Karpas-422 (cell line): ENCODE data around the gene OPRM1. TPM values are rescaled to one million over a fixed set of nuclear protein-coding genes. Genes with fewer than 3 reads are reported as not detected.
"Not testable (repeated sequence)": the region's sequence is repeated elsewhere in the genome, so short reads cannot be mapped to it uniquely, and the experiment has no call there.

Experiments used
- DNase-seq: peaks from one replicate; pipeline ENCODE4 v3.0.0-alpha.2; 2015
- H2AFZ ChIP-seq: fragments of 200-600 bp; sonication (generic); 2 replicates; pipeline ENCODE4 v1.6.1; 2014; ENCODE audit warnings: antibody characterized with exemption, low read length, mixed read lengths
- H3K27ac ChIP-seq: fragments of 200-600 bp; sonication (generic); 2 replicates; pipeline ENCODE4 v1.5.1; 2014; ENCODE audit warnings: mild to moderate bottlenecking, low read length, moderate library complexity
- H3K27me3 ChIP-seq: fragments of 200-600 bp; sonication (generic); 2 replicates; pipeline ENCODE4 v1.6.1; 2014; ENCODE audit warnings: low read length, mixed read lengths
- H3K36me3 ChIP-seq: fragments of 200-600 bp; sonication (generic); 2 replicates; pipeline ENCODE4 v1.6.1; 2014; ENCODE audit warnings: low read length, mixed read lengths; ENCODE audit not compliant: insufficient read depth
- H3K4me1 ChIP-seq: fragments of 200-600 bp; sonication (generic); 2 replicates; pipeline ENCODE4 v1.6.1; 2014; ENCODE audit warnings: mild to moderate bottlenecking, low read length, mixed read lengths
- H3K4me2 ChIP-seq: fragments of 200-600 bp; sonication (generic); 2 replicates; pipeline ENCODE4 v1.6.1; 2014; ENCODE audit warnings: low read length, low read depth, mild to moderate bottlenecking; ENCODE audit not compliant: poor library complexity, severe bottlenecking
- H3K4me3 ChIP-seq: fragments of 200-600 bp; sonication (generic); 2 replicates; pipeline ENCODE4 v1.5.1; 2014; ENCODE audit warnings: mild to moderate bottlenecking, antibody characterized with exemption, low read length, mixed read lengths
- H3K79me2 ChIP-seq: fragments of 200-600 bp; sonication (generic); 2 replicates; pipeline ENCODE4 v1.6.1; 2014; ENCODE audit warnings: mild to moderate bottlenecking, low read length, mixed read lengths
- H3K9ac ChIP-seq: fragments of 200-600 bp; sonication (generic); 2 replicates; pipeline ENCODE4 v1.6.0; 2014; ENCODE audit warnings: low read length
- H3K9me2 ChIP-seq: fragments of 200-600 bp; sonication (generic), shearing (Covaris generic); replicated peaks from 2 replicates; pipeline ENCODE4 v1.6.0; 2014; ENCODE audit warnings: mild to moderate bottlenecking, low read length, moderate library complexity; ENCODE audit not compliant: insufficient read depth
- H3K9me3 ChIP-seq: fragments of 300-700, 200-600 bp; sonication (generic); 2 replicates; pipeline ENCODE4 v1.6.1; 2014; ENCODE audit warnings: low read length, mixed read lengths
- H4K20me1 ChIP-seq: fragments of 200-600 bp; sonication (generic); 2 replicates; pipeline ENCODE4 v1.6.1; 2014; ENCODE audit warnings: mild to moderate bottlenecking, antibody characterized with exemption, low read length, low read depth; ENCODE audit not compliant: insufficient read depth
- total RNA-seq: library from RNA; depleted of rRNA; stranded (reverse); fragments of >200 nt; shearing (Covaris generic); gene quantifications from 2 replicates; pipeline ENCODE4 v1.2.3, GENCODE V29; 2014; ENCODE audit warnings: low replicate concordance

Gene OPRM1
- total RNA-seq, 1 experiment from 2014 or later: not detected

GRCh38 chr6:154060076-154060475, 21.0 kb downstream of the OPRM1 start:
- Histone ChIP-seq H3K27me3 (no peaks in the 10 kb centered on the region), H3K4me1 (no peaks in the 10 kb centered on the region), H3K79me2 (no peaks in the 10 kb centered on the region), H3K9ac (no peak overlapping the region), H2AFZ (no peak overlapping the region), H3K4me2 (no peak overlapping the region), H3K36me3 (no peaks in the 10 kb centered on the region), H4K20me1 (no peaks in the 10 kb centered on the region), H3K9me2 (no peaks in the 10 kb centered on the region), H3K9me3 (no peaks in the 10 kb centered on the region), H3K27ac (no peak overlapping the region), H3K4me3 (no peak overlapping the region)
- DNase-seq: no peak

GRCh38 chr6:154070041-154070440, 31.0 kb downstream of the OPRM1 start:
- Histone ChIP-seq H2AFZ (no peak overlapping the region), H3K9me3 (no peaks in the 10 kb centered on the region), H3K4me3 (no peak overlapping the region), H3K79me2 (no peaks in the 10 kb centered on the region), H3K36me3 (no peaks in the 10 kb centered on the region), H3K9me2 (no peaks in the 10 kb centered on the region; the same call in 1 of the 2 replicates), H3K27me3 (no peaks in the 10 kb centered on the region), H3K9ac (no peak overlapping the region), H4K20me1 (no peaks in the 10 kb centered on the region), H3K4me2 (no peak overlapping the region), H3K4me1 (no peaks in the 10 kb centered on the region), H3K27ac (no peak overlapping the region)
- no peak for DNase-seq

- Histone ChIP-seq H3K36me3 (no peaks in the 10 kb centered on the region), H3K9me2 (no peaks in the 10 kb centered on the region; the same call in 1 of the 2 replicates), H3K27ac (no peak overlapping the region), H4K20me1 (no peaks in the 10 kb centered on the region), H3K4me3 (no peak overlapping the region), H3K9ac (no peak overlapping the region), H2AFZ (no peak overlapping the region), H3K4me2 (no peak overlapping the region), H3K79me2 (no peaks in the 10 kb centered on the region), H3K27me3 (no peaks in the 10 kb centered on the region), H3K4me1 (no peaks in the 10 kb centered on the region), H3K9me3 (no peaks in the 10 kb centered on the region)
- DNase-seq: no peak
Measured at GRCh38 chr6:154070657-154071056, 31.6 kb downstream of the OPRM1 start.

- H3K4me2 ChIP-seq: no peak overlapping the region
- H3K27ac ChIP-seq: no peak overlapping the region
- H3K4me3 ChIP-seq: no peak overlapping the region
- no peaks in the 10 kb centered on the region for H4K20me1 ChIP-seq
- no peak overlapping the region for H3K9ac ChIP-seq
- H3K9me2 ChIP-seq: no peaks in the 10 kb centered on the region; the same call in 1 of the 2 replicates
- no peaks in the 10 kb centered on the region for H3K36me3 ChIP-seq
- H3K9me3 ChIP-seq: no peaks in the 10 kb centered on the region
- no peak overlapping the region for H2AFZ ChIP-seq
- DNase-seq: no peak
- H3K27me3 ChIP-seq: no peaks in the 10 kb centered on the region
- no peaks in the 10 kb centered on the region for H3K79me2 ChIP-seq
- H3K4me1 ChIP-seq: no peaks in the 10 kb centered on the region
Measured at GRCh38 chr6:154071236-154071635, 32.2 kb downstream of the OPRM1 start.

- no peaks in the 10 kb centered on the region for H3K79me2 ChIP-seq
- no peaks in the 10 kb centered on the region for H3K4me1 ChIP-seq
- no peak for DNase-seq
- H3K27ac ChIP-seq: no peak overlapping the region
- H3K9me2 ChIP-seq: no peaks in the 10 kb centered on the region; the same call in 1 of the 2 replicates
- H3K4me2 ChIP-seq: no peak overlapping the region
- H4K20me1 ChIP-seq: no peaks in the 10 kb centered on the region
- H2AFZ ChIP-seq: no peak overlapping the region
- no peak overlapping the region for H3K9ac ChIP-seq
- no peaks in the 10 kb centered on the region for H3K9me3 ChIP-seq
- no peak overlapping the region for H3K4me3 ChIP-seq
- no peaks in the 10 kb centered on the region for H3K36me3 ChIP-seq
- no peaks in the 10 kb centered on the region for H3K27me3 ChIP-seq
Measured at GRCh38 chr6:154071711-154072110, 32.7 kb downstream of the OPRM1 start.

GRCh38 chr6:154078596-154078995, 39.6 kb downstream of the OPRM1 start:
- not testable (repeated sequence) for H3K79me2 ChIP-seq, H3K27me3 ChIP-seq, H3K27ac ChIP-seq, H3K9ac ChIP-seq, H2AFZ ChIP-seq, DNase-seq, H3K4me1 ChIP-seq, H4K20me1 ChIP-seq, H3K9me3 ChIP-seq, H3K4me3 ChIP-seq, H3K9me2 ChIP-seq, H3K4me2 ChIP-seq, H3K36me3 ChIP-seq

GRCh38 chr6:154080461-154081189, 41.6 kb downstream of the OPRM1 start:
- H3K27me3 ChIP-seq: no peaks in the 10 kb centered on the region
- H3K9me2 ChIP-seq: no peaks in the 10 kb centered on the region
- H3K4me3 ChIP-seq: no peak overlapping the region

GRCh38 chr6:154086510-154086909, 47.5 kb downstream of the OPRM1 start:
- Histone ChIP-seq H3K9me2 (no peaks in the 10 kb centered on the region), H3K79me2 (no peaks in the 10 kb centered on the region), H3K4me1 (no peaks in the 10 kb centered on the region), H3K27me3 (no peaks in the 10 kb centered on the region), H3K4me2 (no peak overlapping the region), H3K9me3 (no peaks in the 10 kb centered on the region), H3K36me3 (no peaks in the 10 kb centered on the region), H2AFZ (no peak overlapping the region), H4K20me1 (no peaks in the 10 kb centered on the region), H3K4me3 (no peak overlapping the region), H3K9ac (no peak overlapping the region), H3K27ac (no peak overlapping the region)
- no peak for DNase-seq

More at GRCh38 chr6:154080461-154081189, 41.6 kb downstream of the OPRM1 start:
- no peak overlapping the region for H2AFZ ChIP-seq
- no peak overlapping the region for H3K9ac ChIP-seq
- no peaks in the 10 kb centered on the region for H3K36me3 ChIP-seq
- no peaks in the 10 kb centered on the region for H4K20me1 ChIP-seq
- no peak overlapping the region for H3K27ac ChIP-seq
- no peak overlapping the region for H3K4me2 ChIP-seq
- DNase-seq: no peak
- no peaks in the 10 kb centered on the region for H3K4me1 ChIP-seq
- no peaks in the 10 kb centered on the region for H3K9me3 ChIP-seq
- H3K79me2 ChIP-seq: no peaks in the 10 kb centered on the region
